HG02943 (cell line): ENCODE measurements around the gene MATN4.

Experiments
- ATAC-seq: cut with Tn5 transposase; IDR thresholded peaks from one replicate; pipeline ENCODE4 v1.9.1; 2021; ENCODE audit warnings: mild to moderate bottlenecking, low read depth, moderate library complexity; ENCODE audit not compliant: unreplicated experiment

The MATN4 gene

DNA sequence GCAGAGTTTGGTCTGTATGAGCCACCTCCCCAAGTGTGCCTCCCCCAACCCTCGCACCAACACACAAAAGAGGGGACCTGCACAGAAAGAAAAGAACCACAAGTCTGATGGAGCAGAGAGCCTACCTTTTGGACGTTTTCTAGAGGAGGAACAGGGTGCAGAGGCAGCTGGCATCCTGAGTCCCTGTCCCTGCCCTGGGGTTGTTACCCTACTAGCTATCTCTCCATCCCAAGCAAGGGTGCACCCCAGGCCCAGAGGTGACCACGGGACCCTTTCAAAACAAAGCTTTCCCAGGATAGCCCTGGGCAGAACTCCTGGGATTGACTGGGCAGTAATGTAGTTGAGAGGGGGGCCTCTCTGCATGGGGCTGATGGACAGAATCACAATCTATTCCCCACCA is 9.7 kb upstream of the MATN4 start:
- ATAC-seq = no peak

DNA sequence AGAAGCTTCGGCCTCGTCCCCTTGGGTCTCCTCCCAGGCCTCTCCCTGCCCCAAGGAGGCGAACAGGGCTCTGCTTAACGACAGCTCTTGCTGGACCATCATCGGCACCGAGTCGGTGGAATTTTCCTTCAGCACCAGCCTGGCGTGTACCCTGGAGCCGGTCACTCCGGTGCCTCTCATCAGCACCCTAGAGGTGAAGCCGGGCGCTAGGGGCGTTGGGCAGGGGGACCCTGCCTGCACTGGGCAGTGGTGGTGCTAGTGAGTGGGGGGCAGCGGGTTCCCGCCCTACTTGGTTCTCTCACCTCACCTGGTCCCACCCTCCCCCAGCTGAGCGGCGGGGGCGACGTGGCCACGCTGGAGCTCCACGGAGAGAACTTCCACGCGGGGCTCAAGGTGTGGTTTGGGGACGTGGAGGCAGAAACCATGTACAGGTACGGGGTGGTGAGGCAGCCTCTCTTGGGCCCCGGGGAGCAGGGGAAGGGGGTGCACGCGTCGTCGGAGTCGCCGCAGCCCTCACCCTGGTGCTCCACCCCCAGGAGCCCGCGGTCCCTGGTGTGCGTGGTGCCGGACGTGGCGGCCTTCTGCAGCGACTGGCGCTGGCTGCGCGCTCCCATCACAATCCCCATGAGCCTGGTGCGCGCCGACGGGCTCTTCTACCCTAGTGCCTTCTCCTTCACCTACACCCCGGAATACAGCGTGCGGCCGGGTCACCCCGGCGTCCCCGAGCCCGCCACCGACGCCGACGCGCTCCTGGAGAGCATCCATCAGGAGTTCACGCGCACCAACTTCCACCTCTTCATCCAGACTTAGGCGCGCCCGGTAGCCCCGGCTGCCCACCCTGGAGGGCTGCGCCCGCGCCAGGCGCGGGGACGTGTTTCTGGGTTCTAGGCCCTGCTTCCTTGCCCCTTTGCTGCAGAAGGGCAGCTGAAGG is 8.3 kb upstream of the MATN4 start:
- ATAC-seq = no peak

DNA sequence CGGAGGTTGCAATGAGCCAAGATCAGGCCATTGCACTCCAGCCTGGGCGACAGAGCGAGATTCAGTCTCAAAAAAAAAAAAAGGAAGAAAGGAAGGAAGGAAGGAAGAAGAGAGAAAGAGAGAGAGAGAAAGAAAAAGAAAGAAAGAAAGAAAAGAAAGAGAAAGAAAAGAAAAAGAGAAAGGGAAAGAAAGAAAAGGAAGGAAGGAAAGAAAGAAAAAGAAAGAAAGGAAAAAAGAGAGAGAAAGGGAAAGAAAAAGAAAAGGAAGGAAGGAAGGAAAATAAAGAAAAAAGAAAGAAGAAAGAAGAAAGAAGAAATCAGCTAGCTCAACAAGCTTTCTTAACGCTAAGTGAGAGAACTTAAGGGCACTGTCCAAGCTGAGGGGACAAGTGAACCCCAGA is 7.6 kb upstream of the MATN4 start:
- no peak for ATAC-seq

DNA sequence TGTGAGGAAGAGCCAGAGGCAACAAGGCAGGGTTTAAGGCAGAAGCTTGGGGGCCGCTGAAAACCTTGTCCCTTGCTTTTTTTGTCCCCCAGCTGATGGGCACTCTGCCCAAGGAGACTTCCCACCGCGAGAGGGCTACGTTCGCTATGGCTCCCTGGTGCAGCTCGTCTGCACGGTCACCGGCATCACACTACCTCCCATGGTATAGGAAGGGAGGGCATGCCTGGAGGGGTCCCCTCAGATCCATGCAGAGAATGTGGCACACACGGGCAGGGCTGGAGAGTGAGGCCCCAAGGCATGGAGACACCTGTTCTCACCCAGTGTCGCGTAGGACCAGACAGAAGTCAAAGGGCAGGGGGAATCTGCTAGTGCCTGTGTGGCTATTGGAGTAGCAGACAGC is 5.8 kb upstream of the MATN4 start:
- ATAC-seq = no peak

DNA sequence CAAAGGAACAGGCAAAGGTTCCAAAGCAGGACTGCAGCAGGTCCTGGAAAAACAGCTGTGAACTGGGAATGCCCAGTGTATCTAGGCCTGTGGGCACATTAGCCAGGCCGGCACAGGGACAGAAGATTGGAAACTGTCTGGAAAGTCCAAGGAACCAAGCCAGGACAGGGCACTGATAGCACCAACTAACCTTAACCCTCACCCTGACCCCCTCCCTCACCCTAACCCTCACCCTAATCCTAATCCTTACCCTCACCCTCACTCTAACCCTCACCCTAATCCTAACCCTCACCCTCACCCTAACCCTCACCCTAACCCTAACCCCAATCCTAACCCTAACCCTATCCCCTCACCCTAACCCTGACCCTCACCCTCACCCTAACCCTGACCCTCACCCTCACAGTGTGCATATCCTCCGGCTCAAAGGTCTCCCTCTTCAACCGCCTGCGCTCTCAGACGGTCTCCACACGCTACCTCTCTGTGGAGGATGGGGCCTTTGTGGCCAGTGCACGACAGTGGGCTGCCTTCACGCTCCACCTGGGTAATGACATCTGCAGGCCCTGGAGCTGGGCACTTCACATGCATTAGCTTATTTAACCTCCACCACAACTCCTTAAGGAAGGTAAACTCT is 5.1 kb upstream of the MATN4 start:
- no peak for ATAC-seq

DNA sequence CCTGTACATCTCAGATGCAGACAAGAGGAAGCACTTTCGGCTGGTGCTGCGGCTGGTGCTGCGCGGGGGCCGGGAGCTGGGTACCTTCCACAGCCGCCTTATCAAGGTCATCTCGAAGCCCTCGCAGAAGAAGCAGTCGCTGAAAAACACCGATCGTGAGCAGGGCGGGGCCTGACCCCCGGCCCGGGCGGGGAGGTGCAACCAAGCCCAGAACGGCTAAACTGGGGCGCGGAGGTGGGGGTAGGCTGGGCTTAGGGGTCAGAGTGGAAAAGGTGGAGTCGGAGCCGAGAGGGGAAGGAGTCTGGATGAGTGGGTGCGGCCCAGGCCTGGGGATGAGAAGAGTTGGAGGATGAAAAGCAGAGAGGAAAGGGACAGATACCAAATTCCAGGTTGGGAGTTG is 4.1 kb upstream of the MATN4 start:
- ATAC-seq = no peak

DNA sequence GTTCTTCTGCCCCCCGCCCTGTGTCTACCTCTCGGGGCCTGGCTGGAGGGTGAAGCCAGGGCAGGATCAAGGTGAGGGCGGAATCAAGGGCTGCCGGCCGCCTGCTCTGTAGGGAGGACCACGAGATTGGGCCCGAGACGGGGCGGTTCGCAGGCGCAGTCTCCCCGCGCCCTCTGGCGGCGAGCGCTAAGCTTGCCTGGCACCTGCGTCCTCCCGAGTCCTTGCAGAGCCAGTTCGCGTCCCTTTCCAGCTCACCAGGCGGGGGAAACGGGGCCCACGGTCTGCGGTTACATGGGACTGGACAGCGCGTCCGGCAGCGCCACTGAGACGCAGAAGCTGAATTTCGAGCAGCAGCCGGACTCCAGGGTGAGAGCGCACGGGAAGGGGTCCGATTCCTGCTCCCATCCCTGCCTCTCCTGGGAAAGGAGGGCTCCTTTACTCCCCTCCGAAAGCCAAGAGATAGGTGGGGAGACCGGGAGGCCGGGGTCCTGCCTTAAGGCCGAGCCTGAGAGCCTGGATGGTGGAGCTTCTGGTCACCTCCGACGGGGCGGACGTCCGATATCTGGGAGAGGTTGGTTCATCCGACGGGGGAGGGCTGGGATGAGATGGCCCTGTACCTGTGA is 3.6 kb upstream of the MATN4 start:
- no peak for ATAC-seq

DNA sequence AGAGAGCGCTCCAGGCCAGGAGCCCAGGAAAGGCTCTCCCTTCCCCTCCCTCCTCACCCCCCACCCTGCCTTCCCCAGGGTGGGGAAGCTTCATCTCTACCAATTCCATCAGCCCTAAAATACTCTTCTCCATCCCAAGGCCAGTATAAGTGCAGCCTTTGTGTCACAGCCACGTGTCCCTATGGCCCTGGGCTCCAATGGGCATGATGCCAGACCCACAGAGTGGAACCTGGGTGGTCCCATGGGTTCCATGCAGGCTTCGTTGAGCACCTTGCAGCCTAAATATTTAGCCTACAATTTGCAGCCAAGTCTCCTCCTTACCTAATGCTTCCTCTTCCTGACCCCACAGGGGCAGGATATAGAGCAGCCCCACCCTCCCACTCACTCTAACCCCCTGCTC is 976 bp upstream of the MATN4 start:
- no peak for ATAC-seq

DNA sequence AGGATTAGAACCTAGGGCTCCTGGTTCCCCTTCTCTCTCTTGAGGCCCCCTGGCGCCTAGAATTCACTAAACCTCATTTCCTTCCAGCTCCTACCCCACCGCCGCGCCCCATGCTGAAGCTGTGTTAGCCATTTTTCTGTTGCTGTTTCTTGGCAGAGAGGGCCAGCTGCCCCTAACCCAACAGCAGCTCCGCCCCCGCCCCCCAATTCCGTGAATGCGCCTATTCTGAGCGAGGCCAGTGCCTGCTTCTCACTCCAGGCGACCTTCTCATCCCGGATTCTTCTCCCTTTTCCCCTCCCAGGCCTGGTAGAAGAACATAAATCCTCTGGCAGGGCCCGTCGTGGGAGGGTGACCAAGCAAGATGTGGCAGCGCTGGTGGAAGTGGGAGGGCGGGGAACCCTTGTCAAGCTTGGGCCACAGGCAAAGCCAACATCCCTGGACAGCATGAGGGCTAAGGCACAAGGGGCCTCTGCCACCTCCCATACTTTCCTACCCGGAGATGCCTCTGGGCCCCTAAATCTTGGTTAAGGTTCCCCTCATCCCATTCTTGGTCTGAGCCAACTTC is 941 bp downstream of the MATN4 start:
- ATAC-seq = no peak

DNA sequence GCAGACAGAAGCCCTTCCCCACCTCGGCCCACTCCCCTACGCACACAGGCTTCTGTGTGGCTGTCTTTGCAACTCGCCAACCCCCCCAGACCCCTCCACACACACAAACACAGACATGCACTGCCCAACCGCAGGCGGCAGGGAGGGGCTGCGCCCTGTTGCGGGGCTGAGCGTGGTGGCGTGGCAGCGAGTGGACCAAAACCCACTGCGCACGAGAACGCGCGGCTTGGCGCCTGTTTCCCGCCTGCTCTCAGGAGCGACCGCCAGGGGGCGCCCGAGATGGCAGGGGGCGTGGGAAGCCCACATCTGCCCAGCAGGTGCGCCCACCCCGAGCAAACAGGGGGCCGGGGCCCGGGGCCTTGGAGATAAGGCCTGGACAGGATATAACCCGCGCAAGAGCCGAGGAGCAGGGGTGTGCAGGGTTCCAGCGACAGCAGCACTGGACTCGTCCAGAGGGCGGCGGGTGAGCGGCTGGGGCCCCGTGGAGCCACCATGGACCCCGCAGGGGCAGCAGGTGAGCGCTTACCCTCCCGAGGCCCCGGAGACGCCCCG is 1.6 kb downstream of the MATN4 start, which contains the start of gene RBPJL:
Gene RBPJL (plus strand): TSS at position 410 of the 552 bp plus-strand sequence. CDS start 83 bp downstream, at position 493.
- no peak for ATAC-seq

DNA sequence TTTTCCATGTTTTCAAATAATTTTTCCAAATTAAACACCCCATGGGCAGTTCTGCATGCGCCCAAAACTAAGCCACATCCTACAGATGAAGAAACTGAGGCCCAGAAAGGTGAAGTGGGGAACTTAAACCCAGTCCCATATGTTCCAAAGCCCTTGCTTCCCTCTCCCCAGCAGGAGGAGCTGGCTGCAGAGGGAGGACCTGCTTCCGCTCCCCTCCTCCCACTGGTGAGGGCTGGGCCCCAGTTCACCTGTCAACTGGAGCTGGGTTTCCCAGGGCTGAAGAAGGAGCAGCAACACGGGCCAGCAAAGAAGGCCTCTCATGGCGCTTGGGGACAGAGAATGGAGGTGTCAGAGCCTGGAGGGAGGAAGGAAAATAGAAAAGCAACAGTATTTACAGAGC is 2.8 kb downstream of the MATN4 start:
- ATAC-seq = no peak

DNA sequence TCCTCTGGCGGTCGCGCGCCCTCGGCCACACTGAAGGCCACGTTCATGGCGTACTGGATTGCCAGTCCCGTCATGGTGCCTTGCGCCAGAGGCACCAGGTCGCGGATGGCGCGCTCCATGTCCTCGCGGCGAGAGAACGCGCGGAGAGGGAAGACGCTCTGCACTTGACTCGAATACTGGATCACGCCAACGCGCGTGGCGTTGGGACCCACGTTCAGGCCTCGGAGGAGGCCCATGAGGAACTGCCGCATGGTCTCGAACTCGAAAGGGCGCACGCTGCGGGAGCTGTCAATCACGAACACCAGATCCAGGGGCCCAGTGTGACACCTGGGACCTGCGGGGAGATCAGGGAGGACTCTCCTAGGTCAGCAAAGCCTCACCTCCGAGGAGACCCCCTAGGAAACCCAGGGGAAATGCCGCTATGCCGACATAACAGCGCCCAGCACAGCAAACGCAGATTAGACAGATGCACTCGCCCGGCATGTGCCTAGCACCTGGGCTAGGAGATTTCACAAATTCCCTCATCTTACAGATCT is 3.6 kb downstream of the MATN4 start:
- no peak for ATAC-seq

DNA sequence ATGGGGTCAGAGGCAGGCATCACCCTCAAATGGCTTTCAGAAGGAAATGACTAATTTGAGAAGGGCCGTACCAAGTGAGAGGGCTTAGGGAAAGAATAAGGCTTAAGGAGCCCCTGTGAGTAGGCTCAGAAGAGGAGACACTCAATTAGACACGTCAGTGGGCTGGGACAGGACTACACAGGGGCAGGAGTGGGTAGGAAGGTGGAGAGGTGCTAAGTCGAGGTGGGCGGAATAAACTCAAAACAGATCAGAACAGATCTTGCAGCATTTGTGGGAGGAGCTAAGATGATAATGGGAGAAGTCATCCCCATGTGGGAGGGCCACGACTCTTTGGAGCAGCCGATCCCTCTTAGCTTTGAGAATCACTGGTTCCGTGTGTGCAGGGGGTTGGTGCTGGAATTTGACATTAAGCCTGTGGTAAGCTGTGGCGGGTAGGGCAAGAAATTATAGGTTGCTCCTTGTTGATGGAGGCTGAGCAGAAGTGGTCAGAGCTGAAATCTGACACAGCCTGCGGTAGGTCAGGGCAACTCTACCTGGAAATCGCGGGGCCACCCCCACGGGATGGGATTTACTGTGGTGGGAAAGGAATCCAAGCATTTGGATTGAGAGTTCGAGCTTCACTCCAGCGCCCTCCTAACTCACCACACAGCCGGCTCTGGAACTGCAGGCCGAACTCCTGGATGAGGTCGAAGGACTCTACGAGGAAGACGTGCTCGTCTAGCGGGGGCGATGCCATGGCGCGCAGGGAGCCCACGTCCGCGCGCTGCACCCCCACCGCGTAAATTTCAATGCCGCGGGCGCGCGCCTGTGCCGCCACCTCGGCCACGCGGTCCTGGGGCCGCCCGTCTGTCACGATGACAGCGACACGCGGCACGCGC is 4.3 kb downstream of the MATN4 start:
- ATAC-seq = no peak

DNA sequence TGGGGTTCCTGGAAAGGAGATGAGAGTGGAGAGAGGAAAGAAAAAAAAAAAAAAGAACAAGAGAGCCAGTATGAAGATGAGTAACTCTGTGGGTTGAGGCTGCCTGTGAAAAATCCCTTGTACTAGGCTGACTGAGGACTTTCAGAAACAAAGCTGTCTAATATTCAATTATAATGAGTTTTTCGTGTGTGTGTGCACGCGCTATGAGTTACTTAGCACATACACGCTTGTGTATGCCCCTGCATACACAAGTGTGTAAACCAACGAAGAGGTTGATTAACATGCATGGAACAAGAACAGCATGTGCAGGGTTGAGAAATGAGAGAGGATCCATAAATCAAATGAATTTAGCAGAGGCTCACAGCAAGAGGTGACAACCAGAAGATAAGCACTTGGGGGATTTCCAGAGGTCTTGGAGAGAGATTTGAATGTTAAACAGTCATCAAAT is 6.3 kb downstream of the MATN4 start:
- no peak for ATAC-seq

DNA sequence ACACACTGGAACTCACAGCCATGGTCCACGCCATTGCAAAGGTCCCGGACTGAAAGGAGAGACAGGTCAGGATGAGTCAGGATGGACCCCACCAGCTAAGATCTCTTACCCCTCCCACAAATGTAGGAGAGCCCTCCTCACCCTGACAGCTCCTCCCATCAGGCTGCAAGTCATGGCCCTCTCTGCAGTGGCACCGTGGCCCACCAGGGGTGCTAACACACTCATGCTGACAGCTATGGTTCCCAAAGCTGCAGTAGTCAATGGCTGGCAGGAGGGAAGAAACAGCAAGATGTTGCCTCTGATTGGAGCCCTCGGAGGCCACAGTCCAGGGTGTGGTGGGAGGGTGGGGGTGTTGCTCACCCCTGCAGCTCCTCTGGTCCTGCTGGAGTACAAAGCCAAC is 7.1 kb downstream of the MATN4 start:
- ATAC-seq = no peak

DNA sequence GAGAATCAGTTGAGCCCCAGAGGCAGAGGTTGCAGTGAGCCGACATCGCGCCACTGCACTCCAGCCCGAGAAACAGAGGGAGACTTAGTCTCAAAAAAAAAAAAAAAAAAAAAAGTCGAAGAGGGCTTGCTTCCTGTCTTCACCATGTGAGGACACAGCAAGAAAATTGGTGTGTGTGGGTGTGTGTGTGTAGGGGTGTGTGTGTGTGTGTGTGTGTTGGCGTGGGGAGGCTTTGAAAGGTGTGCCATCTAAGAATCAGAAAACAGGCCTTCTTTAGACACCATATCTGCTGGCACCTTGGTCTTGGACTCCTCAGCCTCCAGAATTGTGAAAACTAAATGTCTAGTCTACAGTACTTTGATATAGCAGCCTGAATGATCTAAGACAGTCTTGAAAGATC is 8.3 kb downstream of the MATN4 start:
- no peak for ATAC-seq

DNA sequence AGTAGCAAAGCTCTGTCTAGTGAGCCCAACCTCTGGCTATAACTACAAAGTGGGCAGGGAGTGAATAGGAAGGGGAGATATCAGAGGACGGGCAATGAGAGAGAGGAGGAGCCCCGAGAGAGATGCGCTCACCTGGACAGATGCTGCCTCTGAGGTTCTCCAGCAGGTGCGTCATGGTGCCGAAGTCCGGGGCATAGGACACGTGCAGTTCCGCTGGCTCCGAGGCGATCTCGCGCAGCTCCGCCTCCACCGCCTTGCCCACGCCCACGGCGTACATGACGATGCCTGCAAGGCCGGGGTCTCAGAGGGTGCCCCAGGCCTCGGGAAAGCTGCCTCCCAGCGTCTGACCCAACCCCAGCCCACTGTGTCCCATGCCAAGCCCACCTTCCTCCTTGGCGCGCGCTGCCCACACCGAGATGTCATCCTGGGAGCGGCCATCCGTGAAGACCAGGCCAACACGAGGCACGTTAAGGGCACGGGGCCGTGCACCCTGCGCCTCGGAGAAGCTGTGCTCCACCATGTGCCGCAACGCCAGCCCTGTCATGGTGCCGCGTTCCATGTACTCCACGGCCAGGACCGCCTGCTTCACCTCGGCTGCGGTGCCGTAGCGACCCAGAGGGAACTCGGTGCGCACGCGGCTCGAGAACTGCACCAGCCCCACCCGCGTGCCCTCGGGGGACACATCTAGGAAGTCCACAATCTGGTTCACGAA is 10.2 kb downstream of the MATN4 start:
- no peak for ATAC-seq

DNA sequence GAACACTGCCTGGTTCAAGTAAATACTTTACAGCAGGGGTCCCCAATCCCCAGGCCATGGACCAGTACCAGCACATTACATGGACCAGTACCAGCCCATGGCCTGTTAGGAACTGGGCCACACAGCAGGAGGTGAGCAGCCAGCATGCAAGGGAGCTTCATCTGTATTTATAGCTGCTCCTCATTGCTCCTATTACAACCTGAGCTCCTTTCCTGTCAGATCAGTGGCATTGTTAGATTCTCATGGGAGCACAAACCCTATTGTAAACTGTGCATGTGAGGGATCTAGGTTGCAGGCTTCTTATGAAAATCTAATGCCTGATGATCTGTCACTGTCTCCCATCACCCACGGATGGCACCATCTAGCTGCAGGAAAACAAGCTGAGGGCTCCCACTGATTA is 13.4 kb downstream of the MATN4 start:
- ATAC-seq = no peak

DNA sequence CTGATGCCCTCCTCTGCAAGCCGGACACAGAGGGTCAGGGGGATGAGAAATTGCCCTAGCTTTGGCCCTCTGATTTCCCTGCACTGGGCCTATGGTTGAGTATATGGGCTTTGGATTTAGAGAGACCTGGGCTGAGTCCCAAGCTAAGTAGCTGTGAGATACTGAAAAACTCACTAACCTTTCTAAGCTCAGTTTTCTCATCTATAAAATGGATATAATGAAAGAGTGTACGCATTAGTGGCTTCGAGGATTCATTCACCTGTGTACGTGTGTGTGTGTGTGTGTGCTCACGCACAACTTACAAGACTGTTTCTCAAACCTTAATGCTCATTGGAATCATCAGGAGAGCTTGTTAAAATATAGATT is 14.1 kb downstream of the MATN4 start:
- ATAC-seq = no peak
